ENCODE data around the gene SERPINB6. TPM values are rescaled to one million over a fixed set of nuclear protein-coding genes. Genes with fewer than 3 reads are reported as not detected.
"Not testable (repeated sequence)": the region's sequence is repeated elsewhere in the genome, so short reads cannot be mapped to it uniquely, and the experiment has no call there.

Gene SERPINB6
- total and polyA plus RNA-seq, 9 of the 15 experiments (the other 6 are each of a cell fraction or from before 2014, with no cell fraction given), result 86.6 to 211 (median 143) TPM

DNA sequence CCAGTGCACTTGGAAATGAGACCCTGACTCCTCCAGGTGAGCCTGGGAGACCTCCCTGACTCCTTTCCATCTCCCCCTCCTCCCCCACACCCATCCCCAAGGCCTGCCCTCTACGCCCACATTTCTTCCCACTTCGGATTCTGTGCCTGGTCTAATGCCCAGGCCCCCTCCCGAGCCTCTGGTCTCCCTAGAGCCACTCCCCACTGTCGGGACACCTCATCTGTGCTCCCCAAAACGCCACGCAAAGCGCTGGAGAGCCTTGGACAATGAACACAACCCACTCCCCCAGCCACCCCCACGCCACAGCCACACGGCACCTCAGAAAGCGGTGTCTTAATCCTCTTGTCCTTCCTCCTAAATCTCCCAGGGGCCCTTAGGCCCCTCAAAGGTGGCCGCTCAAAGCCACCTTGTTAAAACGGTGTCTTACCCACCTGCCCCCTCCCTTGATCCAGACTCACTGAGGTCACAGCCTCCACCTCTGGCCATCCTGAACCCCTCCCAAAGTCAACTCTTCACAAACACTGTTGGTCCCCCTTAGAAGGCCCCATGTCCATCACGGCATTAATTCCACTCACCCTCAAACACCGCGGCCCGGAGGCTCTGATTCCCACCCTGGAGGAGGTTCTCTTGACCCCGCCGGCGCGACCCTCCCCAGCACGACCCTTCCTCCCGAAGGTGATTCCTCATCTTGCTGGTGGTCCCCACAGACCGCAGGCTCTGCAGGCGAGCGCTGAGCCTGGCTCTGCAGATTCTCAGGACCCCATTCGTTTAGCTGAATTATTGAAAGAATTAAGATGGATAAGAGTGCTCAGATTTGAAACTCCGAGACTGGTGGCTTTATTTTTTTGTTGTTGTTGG lies 69.5 kb downstream of the SERPINB6 start:
- Histone ChIP-seq H3K79me2 (ENCODE audit: control insufficient read depth, insufficient read depth, low read length) (peaks cover 44% of the 10 kb centered on the region), H3K4me1 (replicated peaks in 1 of 2; ENCODE audit: control insufficient read depth in 2 of 2, insufficient read depth in 2 of 2, low read length in 2 of 2) (peaks cover 28 to 30% of the 10 kb centered on the region in 2 experiments; a peak in 4 of 5 replicates), H3K27ac (ENCODE audit: extremely low read depth, low read depth, low read length) (peak overlapping the region; percentile 63; the same call in 1 of the 3 replicates), H3K4me3 (peak overlapping the region; percentile 61), H3K9ac (ENCODE audit: insufficient read depth in 1 of 2, low read depth in 2 of 2, low read length in 2 of 2) (peak overlapping the region; percentile 38 to 62), H3K4me2 (ENCODE audit: insufficient read depth, low read length) (peak overlapping the region; percentile 86), H3K36me3 (ENCODE audit: control insufficient read depth, insufficient read depth, low read length) (peaks cover 36% of the 10 kb centered on the region)
- H3K9me3 ChIP-seq (replicated peaks; ENCODE audit: control insufficient read depth, insufficient read depth, low read depth, low read length); DNase-seq (ENCODE audit: extremely low read depth in 1 of 4, low spot score in 3 of 4); H2AFZ ChIP-seq (ENCODE audit: low read depth, low read length); H3K27me3 ChIP-seq (ENCODE audit: control insufficient read depth in 2 of 2, insufficient read depth in 2 of 2, low read length in 2 of 2); ATAC-seq; FAIRE-seq; H3K9me1 ChIP-seq (ENCODE audit: control insufficient read depth, insufficient read depth, low read length); in situ Hi-C loops (cut with MboI); BruUV-seq (replicated peaks); H4K20me1 ChIP-seq (replicated peaks; ENCODE audit: control insufficient read depth, insufficient read depth, low read length): not testable (repeated sequence)
- intact Hi-C loops (cut with micrococcal nuclease), result loop anchor here (1.0 kb wide), 1 partner anchor 44 kb away; no protein-coding TSS in a partner anchor
- CTCF ChIA-PET (ENCODE audit: low intra/inter-chr PET ratio), result interaction anchor here (1.3 to 1.8 kb wide), 2 partner anchors 86 to 88 kb away, joined by 3 to 5 read pairs; no protein-coding TSS in a partner anchor
- TF ChIP-seq, protein P1, sequence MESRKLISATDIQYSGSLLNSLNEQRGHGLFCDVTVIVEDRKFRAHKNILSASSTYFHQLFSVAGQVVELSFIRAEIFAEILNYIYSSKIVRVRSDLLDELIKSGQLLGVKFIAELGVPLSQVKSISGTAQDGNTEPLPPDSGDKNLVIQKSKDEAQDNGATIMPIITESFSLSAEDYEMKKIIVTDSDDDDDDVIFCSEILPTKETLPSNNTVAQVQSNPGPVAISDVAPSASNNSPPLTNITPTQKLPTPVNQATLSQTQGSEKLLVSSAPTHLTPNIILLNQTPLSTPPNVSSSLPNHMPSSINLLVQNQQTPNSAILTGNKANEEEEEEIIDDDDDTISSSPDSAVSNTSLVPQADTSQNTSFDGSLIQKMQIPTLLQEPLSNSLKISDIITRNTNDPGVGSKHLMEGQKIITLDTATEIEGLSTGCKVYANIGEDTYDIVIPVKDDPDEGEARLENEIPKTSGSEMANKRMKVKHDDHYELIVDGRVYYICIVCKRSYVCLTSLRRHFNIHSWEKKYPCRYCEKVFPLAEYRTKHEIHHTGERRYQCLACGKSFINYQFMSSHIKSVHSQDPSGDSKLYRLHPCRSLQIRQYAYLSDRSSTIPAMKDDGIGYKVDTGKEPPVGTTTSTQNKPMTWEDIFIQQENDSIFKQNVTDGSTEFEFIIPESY (CRISPR knock-in tag; IDR thresholded peaks at IDR 0.05), result 0 out of 2 replicates have a peak, but pooled peaks have one; percentile 11
- TF ChIP-seq ZBTB7A (IDR thresholded peaks at IDR 0.05; ENCODE audit: borderline replicate concordance, control insufficient read depth, low read depth, low read length) (peak; percentile 37; the same call in 1 of the 2 replicates), GTF2E2 (tag; IDR thresholded peaks at IDR 0.05) (0 out of 2 replicates have a peak, but pooled peaks have one; percentile 33), POLR2G (IDR thresholded peaks at IDR 0.05; ENCODE audit: low read depth, low read length) (peak; percentile 53), KDM2B (CRISPR knock-in tag; IDR thresholded peaks at IDR 0.05) (peak; percentile 9; the same call in 1 of the 2 replicates), EGR1 (conservative IDR thresholded peaks at IDR 0.05) (peak; percentile 41; the same call in 1 of the 2 replicates)
- TF ChIP-seq, protein P2, sequence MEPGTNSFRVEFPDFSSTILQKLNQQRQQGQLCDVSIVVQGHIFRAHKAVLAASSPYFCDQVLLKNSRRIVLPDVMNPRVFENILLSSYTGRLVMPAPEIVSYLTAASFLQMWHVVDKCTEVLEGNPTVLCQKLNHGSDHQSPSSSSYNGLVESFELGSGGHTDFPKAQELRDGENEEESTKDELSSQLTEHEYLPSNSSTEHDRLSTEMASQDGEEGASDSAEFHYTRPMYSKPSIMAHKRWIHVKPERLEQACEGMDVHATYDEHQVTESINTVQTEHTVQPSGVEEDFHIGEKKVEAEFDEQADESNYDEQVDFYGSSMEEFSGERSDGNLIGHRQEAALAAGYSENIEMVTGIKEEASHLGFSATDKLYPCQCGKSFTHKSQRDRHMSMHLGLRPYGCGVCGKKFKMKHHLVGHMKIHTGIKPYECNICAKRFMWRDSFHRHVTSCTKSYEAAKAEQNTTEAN (CRISPR knock-in tag; IDR thresholded peaks at IDR 0.05), result 0 out of 2 replicates have a peak, but pooled peaks have one; percentile 11
- 73% methylated on average over 17 of the region's 27 CpGs for WGBS (ENCODE audit: insufficient coverage, low coverage, missing lambda C conversion rate)
- POLR2A ChIA-PET, result interaction anchor here (0.6 to 2.4 kb wide), 17 partner anchors 8 to 163 kb away, joined by 3 to 17 read pairs (median 8); no protein-coding TSS in a partner anchor

Data from K562 (cell line).